OCI-LY1 (cell line): Measurements from ENCODE around the gene PARVA.

ENCODE experiments used
- H2AFZ ChIP-seq: fragments of 200-600 bp; sonication (generic), shearing (Covaris generic); 2 replicates; pipeline ENCODE4 v1.6.0; 2014; ENCODE audit warnings: antibody characterized with exemption, mild to moderate bottlenecking, low read length
- H3F3A ChIP-seq: fragments of 200-600 bp; sonication (generic), shearing (Covaris generic); 2 replicates; pipeline ENCODE4 v1.6.0; 2014; ENCODE audit warnings: mild to moderate bottlenecking, antibody characterized with exemption, low read length, moderate library complexity; ENCODE audit not compliant: insufficient read depth
- H3K27ac ChIP-seq: fragments of 200-600 bp; sonication (generic); 2 replicates; pipeline ENCODE4 v1.5.1; 2014; ENCODE audit warnings: low read length, mixed run types, mild to moderate bottlenecking, low read depth; ENCODE audit not compliant: poor library complexity, severe bottlenecking
- H3K27me3 ChIP-seq: fragments of 200-600 bp; sonication (generic); 2 replicates; pipeline ENCODE4 v1.6.0; 2014; ENCODE audit warnings: antibody characterized with exemption, mild to moderate bottlenecking, low read length, moderate library complexity; ENCODE audit not compliant: insufficient read depth
- H3K36me3 ChIP-seq: fragments of 200-600 bp; sonication (generic); 2 replicates; pipeline ENCODE4 v1.6.1; 2014; ENCODE audit warnings: mild to moderate bottlenecking, antibody characterized with exemption, low read length, moderate library complexity, mixed read lengths; ENCODE audit not compliant: insufficient read depth
- H3K4me1 ChIP-seq: fragments of 200-600 bp; sonication (generic); 2 replicates; pipeline ENCODE4 v1.5.1; 2014; ENCODE audit warnings: mild to moderate bottlenecking, low read length, moderate library complexity; ENCODE audit not compliant: insufficient read depth, severe bottlenecking
- H3K4me2 ChIP-seq: fragments of 200-600 bp; sonication (generic), shearing (Covaris generic); 2 replicates; pipeline ENCODE4 v1.6.1; 2014; ENCODE audit warnings: low read length
- H3K4me3 ChIP-seq: fragments of 200-600 bp; sonication (generic); 2 replicates; pipeline ENCODE4 v1.5.1; 2014; ENCODE audit warnings: low read length, low read depth, mild to moderate bottlenecking, mixed read lengths; ENCODE audit not compliant: poor library complexity, severe bottlenecking
- H3K79me2 ChIP-seq: fragments of 200-600 bp; shearing (Covaris generic); 2 replicates; pipeline ENCODE4 v1.6.1; 2016; ENCODE audit warnings: mixed run types, low read length, mixed read lengths; ENCODE audit not compliant: insufficient read depth
- H3K9ac ChIP-seq: fragments of 200-600 bp; sonication (generic), shearing (Covaris generic); 2 replicates; pipeline ENCODE4 v1.6.1; 2014; ENCODE audit warnings: mild to moderate bottlenecking, low read length, mixed read lengths
- H3K9me2 ChIP-seq: fragments of 200-600 bp; sonication (generic), shearing (Covaris generic); 2 replicates; pipeline ENCODE4 v1.6.1; 2014; ENCODE audit warnings: low read depth, mild to moderate bottlenecking, low read length, mixed read lengths
- H3K9me3 ChIP-seq: fragments of 200-600 bp; shearing (Covaris generic); 2 replicates; pipeline ENCODE4 v1.6.1; 2014; ENCODE audit warnings: low read length, mixed read lengths
- H4K20me1 ChIP-seq: fragments of 200-600 bp; sonication (generic), shearing (Covaris generic); 2 replicates; pipeline ENCODE4 v1.6.0; 2016; ENCODE audit warnings: mild to moderate bottlenecking, low read length; ENCODE audit not compliant: insufficient read depth
- EZH2 ChIP-seq: fragments of 200-600 bp; sonication (generic), shearing (Covaris generic); IDR thresholded peaks from 2 replicates; pipeline ENCODE4 v1.8.0; 2017; ENCODE audit warnings: borderline replicate concordance, mixed run types, mild to moderate bottlenecking, antibody characterized with exemption, low read length, moderate library complexity, mixed read lengths
- TF ChIP-seq, protein P1 (sequence below): fragments of 200-600 bp; sonication (generic), shearing (Covaris generic); IDR thresholded peaks from 2 replicates; pipeline ENCODE4 v1.5.1; 2017; ENCODE audit warnings: mild to moderate bottlenecking, antibody characterized with exemption, low read length, moderate library complexity, mixed read lengths

PARVA gene

GRCh38 chr11:12432507-12432906, 55.1 kb downstream of the PARVA start:
- Histone ChIP-seq H3K27me3 (no peaks in the 10 kb centered on the region), H4K20me1 (no peaks in the 10 kb centered on the region), H3F3A (no peaks in the 10 kb centered on the region), H3K27ac (no peak overlapping the region), H3K36me3 (no peaks in the 10 kb centered on the region), H3K79me2 (no peaks in the 10 kb centered on the region), H3K4me1 (no peaks in the 10 kb centered on the region), H3K9me3 (no peaks in the 10 kb centered on the region), H3K4me2 (no peak overlapping the region), H3K9ac (no peak overlapping the region), H2AFZ (no peak overlapping the region), H3K9me2 (no peaks in the 10 kb centered on the region), H3K4me3 (no peak overlapping the region)
- TF ChIP-seq EZH2: no peak
- TF ChIP-seq, protein P1, sequence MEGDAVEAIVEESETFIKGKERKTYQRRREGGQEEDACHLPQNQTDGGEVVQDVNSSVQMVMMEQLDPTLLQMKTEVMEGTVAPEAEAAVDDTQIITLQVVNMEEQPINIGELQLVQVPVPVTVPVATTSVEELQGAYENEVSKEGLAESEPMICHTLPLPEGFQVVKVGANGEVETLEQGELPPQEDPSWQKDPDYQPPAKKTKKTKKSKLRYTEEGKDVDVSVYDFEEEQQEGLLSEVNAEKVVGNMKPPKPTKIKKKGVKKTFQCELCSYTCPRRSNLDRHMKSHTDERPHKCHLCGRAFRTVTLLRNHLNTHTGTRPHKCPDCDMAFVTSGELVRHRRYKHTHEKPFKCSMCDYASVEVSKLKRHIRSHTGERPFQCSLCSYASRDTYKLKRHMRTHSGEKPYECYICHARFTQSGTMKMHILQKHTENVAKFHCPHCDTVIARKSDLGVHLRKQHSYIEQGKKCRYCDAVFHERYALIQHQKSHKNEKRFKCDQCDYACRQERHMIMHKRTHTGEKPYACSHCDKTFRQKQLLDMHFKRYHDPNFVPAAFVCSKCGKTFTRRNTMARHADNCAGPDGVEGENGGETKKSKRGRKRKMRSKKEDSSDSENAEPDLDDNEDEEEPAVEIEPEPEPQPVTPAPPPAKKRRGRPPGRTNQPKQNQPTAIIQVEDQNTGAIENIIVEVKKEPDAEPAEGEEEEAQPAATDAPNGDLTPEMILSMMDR: no peak

DNA sequence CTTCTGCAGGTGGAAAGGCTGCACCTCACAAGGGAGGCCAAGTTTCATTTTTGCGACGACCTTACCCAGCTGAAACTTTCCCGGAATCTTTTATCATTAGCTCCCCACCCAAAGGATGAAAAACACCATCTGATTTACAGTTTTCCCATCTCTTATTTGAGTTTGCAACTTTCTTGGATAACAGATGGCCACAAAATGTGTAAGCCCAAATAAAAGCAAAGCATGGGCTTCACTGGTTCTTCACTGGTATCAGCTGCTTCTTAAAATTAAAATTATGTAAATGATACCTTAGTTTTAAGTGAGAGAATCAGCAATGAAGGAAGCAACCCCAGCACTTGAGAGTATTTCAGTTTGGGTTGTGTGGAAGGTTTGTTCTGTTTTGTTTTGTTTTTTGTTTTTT, 55.8 kb downstream of the PARVA start:
- no peak overlapping the region for H2AFZ ChIP-seq

GRCh38 chr11:12433571-12434324, 56.4 kb downstream of the PARVA start:
- Histone ChIP-seq H3K9ac (no peak overlapping the region), H3K27ac (no peak overlapping the region), H3K36me3 (no peaks in the 10 kb centered on the region), H3K27me3 (no peaks in the 10 kb centered on the region), H3F3A (no peaks in the 10 kb centered on the region), H3K4me2 (no peak overlapping the region), H2AFZ (no peak overlapping the region), H4K20me1 (no peaks in the 10 kb centered on the region), H3K4me3 (no peak overlapping the region), H3K9me2 (no peaks in the 10 kb centered on the region), H3K4me1 (no peaks in the 10 kb centered on the region), H3K79me2 (no peaks in the 10 kb centered on the region), H3K9me3 (no peaks in the 10 kb centered on the region)
- TF ChIP-seq EZH2: no peak
- TF ChIP-seq, protein P1: no peak

More for the DNA sequence above, 55.8 kb downstream of the PARVA start:
- H3K4me1 ChIP-seq: no peaks in the 10 kb centered on the region
- no peaks in the 10 kb centered on the region for H4K20me1 ChIP-seq
- H3K4me3 ChIP-seq: no peak overlapping the region
- no peak for TF ChIP-seq EZH2
- TF ChIP-seq, protein P1: no peak
- no peaks in the 10 kb centered on the region for H3K9me3 ChIP-seq
- H3K27ac ChIP-seq: no peak overlapping the region
- H3K4me2 ChIP-seq: no peak overlapping the region
- no peak overlapping the region for H3K9ac ChIP-seq
- H3K79me2 ChIP-seq: no peaks in the 10 kb centered on the region
- no peaks in the 10 kb centered on the region for H3K27me3 ChIP-seq
- no peaks in the 10 kb centered on the region for H3F3A ChIP-seq
- H3K36me3 ChIP-seq: no peaks in the 10 kb centered on the region
- no peaks in the 10 kb centered on the region for H3K9me2 ChIP-seq
